ENCODE measurements around the gene RSF1. TPM values are rescaled to one million over a fixed set of nuclear protein-coding genes. Genes with fewer than 3 reads are reported as not detected.

Gene RSF1
- total RNA-seq, 1 experiment from 2014 or later, result 79.8 TPM

- no peak for TF ChIP-seq MLX (CRISPR knock-in tag; IDR thresholded peaks at IDR 0.05)
Measured at GRCh38 chr11:77647654-77648305, 172.7 kb downstream of the RSF1 start (continued).

GRCh38 chr11:77644887-77645286, 175.6 kb downstream of the RSF1 start:
- ATAC-seq (no peak), DNase-seq (ENCODE audit: low spot score) (no peak)
- no peaks in the 10 kb centered on the region for H3K36me3 Mint-ChIP-seq
- H3K27ac Mint-ChIP-seq, result no peak overlapping the region
- H3K9me3 Mint-ChIP-seq, result peaks cover 8% of the 10 kb centered on the region
- ChIA-PET CTCF (no interaction called here), POLR2A (no interaction called here)
- H3K27me3 Mint-ChIP-seq (ENCODE audit: low read depth), result peaks cover 2% of the 10 kb centered on the region; the same call in 1 of the 2 replicates
- no peak overlapping the region for H3K4me3 Mint-ChIP-seq
- H3K4me1 Mint-ChIP-seq, result peaks cover 5% of the 10 kb centered on the region; the same call in 1 of the 2 replicates
- no peak for TF ChIP-seq ZNF317 (CRISPR knock-in tag; IDR thresholded peaks at IDR 0.05; ENCODE audit: borderline replicate concordance, low read depth)
- TF ChIP-seq MLX (CRISPR knock-in tag; IDR thresholded peaks at IDR 0.05), result no peak
- TF ChIP-seq E2F1 (CRISPR knock-in tag; IDR thresholded peaks at IDR 0.05), result no peak
- TF ChIP-seq NFE2L1 (CRISPR knock-in tag; IDR thresholded peaks at IDR 0.05), result no peak
- no peak for TF ChIP-seq ELF4 (CRISPR knock-in tag; IDR thresholded peaks at IDR 0.05; ENCODE audit: low read depth)
- TF ChIP-seq FOXJ3 (CRISPR knock-in tag; IDR thresholded peaks at IDR 0.05; ENCODE audit: borderline replicate concordance), result no peak
- TF ChIP-seq GABPB1 (CRISPR knock-in tag; IDR thresholded peaks at IDR 0.05), result no peak
- TF ChIP-seq FOXK1 (CRISPR knock-in tag; IDR thresholded peaks at IDR 0.05), result no peak
- TF ChIP-seq MAX (CRISPR knock-in tag; IDR thresholded peaks at IDR 0.05), result no peak
- TF ChIP-seq CREB1 (CRISPR knock-in tag; IDR thresholded peaks at IDR 0.05), result no peak
- no peak for TF ChIP-seq NR1H2 (CRISPR knock-in tag; IDR thresholded peaks at IDR 0.05)
- no peak for TF ChIP-seq AR (CRISPR knock-in tag; IDR thresholded peaks at IDR 0.05)
- TF ChIP-seq USF2 (CRISPR knock-in tag; IDR thresholded peaks at IDR 0.05), result no peak
- no peak for TF ChIP-seq ZNF671 (CRISPR knock-in tag; IDR thresholded peaks at IDR 0.05)
- TF ChIP-seq OVOL2 (CRISPR knock-in tag; IDR thresholded peaks at IDR 0.05; ENCODE audit: borderline replicate concordance), result no peak

- ChIA-PET CTCF (no interaction called here), POLR2A (no interaction called here)
- H3K9me3 Mint-ChIP-seq, result peaks cover 9% of the 10 kb centered on the region
- no peak overlapping the region for H3K4me3 Mint-ChIP-seq
- peaks cover 2% of the 10 kb centered on the region; the same call in 1 of the 2 replicates for H3K27me3 Mint-ChIP-seq (ENCODE audit: low read depth)
- ATAC-seq (no peak), DNase-seq (ENCODE audit: low spot score) (no peak)
- no peaks in the 10 kb centered on the region for H3K36me3 Mint-ChIP-seq
- H3K27ac Mint-ChIP-seq, result no peak overlapping the region
- peaks cover 12% of the 10 kb centered on the region for H3K4me1 Mint-ChIP-seq
- TF ChIP-seq STAT6 (CRISPR knock-in tag; conservative IDR thresholded peaks at IDR 0.05; ENCODE audit: low read depth), result no peak
- TF ChIP-seq TCF7 (CRISPR knock-in tag; IDR thresholded peaks at IDR 0.05; ENCODE audit: low read depth), result no peak
- no peak for TF ChIP-seq ZBTB21 (CRISPR knock-in tag; IDR thresholded peaks at IDR 0.05; ENCODE audit: borderline replicate concordance)
- no peak for TF ChIP-seq ZNF219 (CRISPR knock-in tag; IDR thresholded peaks at IDR 0.05; ENCODE audit: borderline replicate concordance)
- TF ChIP-seq ERG (CRISPR knock-in tag; IDR thresholded peaks at IDR 0.05), result no peak
- TF ChIP-seq EMX1 (CRISPR knock-in tag; IDR thresholded peaks at IDR 0.05), result no peak
- TF ChIP-seq SMAD4 (CRISPR knock-in tag; IDR thresholded peaks at IDR 0.05), result no peak
- TF ChIP-seq MYBL2 (CRISPR knock-in tag; IDR thresholded peaks at IDR 0.05), result no peak
Measured at GRCh38 chr11:77642228-77642627, 178.3 kb downstream of the RSF1 start.

Data from WTC11 (cell line).